HG03103 (cell line): ENCODE measurements around the gene NRBF2.
"Not testable (repeated sequence)": the region's sequence is repeated elsewhere in the genome, so short reads cannot be mapped to it uniquely, and the experiment has no call there.

Experiments
- ATAC-seq: cut with Tn5 transposase; IDR thresholded peaks from one replicate; pipeline ENCODE4 v1.9.1; 2021; ENCODE audit warnings: low read depth; ENCODE audit not compliant: unreplicated experiment

Gene NRBF2

GRCh38 chr10:63133056-63133820 is at the start of gene NRBF2:
Gene NRBF2, plus strand, starts transcription at chr10:63133328. Its CDS starts 143 bp downstream, at chr10:63133471.
- peak; percentile 95 for ATAC-seq

GRCh38 chr10:63083406-63083805 is 49.7 kb upstream of the NRBF2 start:
- ATAC-seq, result not testable (repeated sequence)

GRCh38 chr10:63083904-63084689 is 49.0 kb upstream of the NRBF2 start:
- peak; percentile 85 for ATAC-seq

GRCh38 chr10:63084690-63085382 is 48.3 kb upstream of the NRBF2 start:
- no peak for ATAC-seq

- ATAC-seq, result no peak
Observed at GRCh38 chr10:63093227-63093626, 39.9 kb upstream of the NRBF2 start.

- ATAC-seq, result no peak
Observed at GRCh38 chr10:63094405-63094804, 38.7 kb upstream of the NRBF2 start.

- ATAC-seq, result no peak
Observed at GRCh38 chr10:63094881-63095280, 38.2 kb upstream of the NRBF2 start.

- ATAC-seq, result no peak
Observed at GRCh38 chr10:63099734-63100133, 33.4 kb upstream of the NRBF2 start.

- not testable (repeated sequence) for ATAC-seq
Observed at GRCh38 chr10:63101091-63101490, 32.0 kb upstream of the NRBF2 start.

- ATAC-seq, result not testable (repeated sequence)
Observed at GRCh38 chr10:63102279-63102883, 30.7 kb upstream of the NRBF2 start.

GRCh38 chr10:63103178-63103577 is 29.9 kb upstream of the NRBF2 start:
- not testable (repeated sequence) for ATAC-seq

GRCh38 chr10:63103971-63104409 is 29.1 kb upstream of the NRBF2 start:
- ATAC-seq, result no peak

- no peak for ATAC-seq
Observed at GRCh38 chr10:63105225-63106110, 27.7 kb upstream of the NRBF2 start.

- no peak for ATAC-seq
Observed at GRCh38 chr10:63106111-63106755, 26.9 kb upstream of the NRBF2 start.

GRCh38 chr10:63107943-63108437 is 25.1 kb upstream of the NRBF2 start:
- ATAC-seq, result no peak

GRCh38 chr10:63110940-63111339 is 22.2 kb upstream of the NRBF2 start:
- no peak for ATAC-seq

- ATAC-seq, result no peak
Observed at GRCh38 chr10:63114031-63114814, 18.9 kb upstream of the NRBF2 start.

- no peak for ATAC-seq
Observed at GRCh38 chr10:63115732-63116383, 17.3 kb upstream of the NRBF2 start.
